Peyer's patch (tissue), 4 donors: ENCODE results near the gene FIGLA. TPM values are rescaled to one million over a fixed set of nuclear protein-coding genes. Genes with fewer than 3 reads are reported as not detected.
"Not testable (repeated sequence)": the region's sequence is repeated elsewhere in the genome, so short reads cannot be mapped to it uniquely, and the experiment has no call there.

ENCODE experiments used
- DNase-seq, 3 donors: peaks; one replicate each; pipeline ENCODE4 v3.0.0-alpha.2; 2017 to 2019
- H3K27ac ChIP-seq, 4 donors: fragments of 200-600 bp; sonication (generic); one replicate each; pipeline ENCODE4 v1.5.1; 2016 to 2019
- H3K27me3 ChIP-seq, 2 donors: fragments of 200-600 bp; sonication (generic); one replicate each; pipeline ENCODE4 v1.5.1; 2019
- H3K36me3 ChIP-seq, 3 donors: fragments of 200-600 bp; sonication (generic); one replicate each; pipeline ENCODE4 v1.5.1; 2016 to 2019
- H3K4me1 ChIP-seq, 4 donors: fragments of 200-600 bp; sonication (generic); one replicate each; pipeline ENCODE4 v1.5.1; 2016 to 2019
- H3K4me3 ChIP-seq, 4 donors: fragments of 200-600 bp; sonication (generic); 1 replicate in 3 of 4; 2 replicates in 1 of 4; pipeline ENCODE4 v1.5.1; 2016 to 2019; ENCODE audit warnings: mild to moderate bottlenecking in 1 of 4
- H3K9me3 ChIP-seq, 4 donors: fragments of 200-600 bp; sonication (generic); one replicate each; pipeline ENCODE4 v1.5.1; 2016 to 2019; ENCODE audit warnings: mild to moderate bottlenecking in 1 of 4
- CTCF ChIP-seq, 6 experiments: fragments of 450-650 bp in 4 of 6; fragments of 200-600 bp in 2 of 6; sonication (generic) in 1 of 6; IDR thresholded peaks; one replicate each; pipeline ENCODE4 v1.5.1; 2017 to 2019; ENCODE audit warnings: antibody characterized with exemption in 6 of 6, mild to moderate bottlenecking in 3 of 6, moderate library complexity in 1 of 6
- POLR2A ChIP-seq, 2 donors: fragments of 450-650 bp; IDR thresholded peaks; one replicate each; pipeline ENCODE4 v1.5.1; 2017; ENCODE audit warnings: antibody characterized with exemption in 2 of 2, mild to moderate bottlenecking in 2 of 2, moderate library complexity in 2 of 2
- total RNA-seq, 4 donors: library from RNA; depleted of rRNA; stranded (reverse); fragments of >200 nt; gene quantifications; one replicate each; pipeline ENCODE4 v1.1.0, GENCODE V29; 2016

Gene FIGLA
- total RNA-seq, 4 donors from 2014 or later = not detected

DNA sequence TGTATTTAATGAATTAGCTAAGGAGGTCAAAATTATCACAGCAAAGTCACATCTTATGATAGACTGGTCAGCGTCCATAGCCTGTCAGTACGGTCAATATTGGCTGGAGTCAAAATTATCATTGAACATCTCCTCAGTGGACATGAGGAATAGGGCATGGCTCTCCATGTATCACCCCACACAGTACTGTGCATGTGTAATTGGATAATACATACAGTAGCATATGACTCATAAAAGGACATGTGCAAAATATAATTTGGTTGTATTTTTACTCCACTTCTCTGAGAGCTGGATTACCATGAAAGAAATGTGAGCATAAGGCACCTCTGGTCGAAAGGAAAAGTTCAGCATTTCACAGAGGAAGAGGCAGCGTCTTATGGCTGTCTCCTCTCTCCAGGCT is 47.4 kb downstream of the FIGLA start:
- Histone ChIP-seq H3K9me3 (no peaks in the 10 kb centered on the region), H3K4me3 (no peak overlapping the region), H3K27ac (no peak overlapping the region), H3K27me3 (no peaks in the 10 kb centered on the region), H3K36me3 (no peaks in the 10 kb centered on the region), H3K4me1 (no peaks in the 10 kb centered on the region)
- TF ChIP-seq POLR2A (IDR thresholded peaks at IDR 0.05) = no peak
- TF ChIP-seq CTCF (IDR thresholded peaks at IDR 0.05) = no peak
- no peak for DNase-seq

DNA sequence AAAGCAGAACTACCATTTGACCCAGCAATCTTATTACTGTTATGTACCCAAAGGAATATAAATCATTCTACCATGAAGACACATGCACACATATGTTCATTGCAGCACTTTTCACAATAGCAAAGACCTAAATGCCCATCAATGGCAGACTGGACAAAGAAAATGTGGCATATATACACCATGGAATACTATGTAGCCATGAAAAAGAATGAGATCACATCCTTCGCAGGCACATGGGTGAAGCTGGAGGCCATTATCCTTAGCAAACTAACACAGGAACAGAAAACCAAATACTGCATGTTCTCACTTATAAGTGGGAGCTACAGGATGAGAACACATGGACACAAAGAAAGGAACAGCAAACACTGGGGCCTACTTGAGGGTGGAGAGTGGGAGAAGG is 51.0 kb downstream of the FIGLA start:
- not testable (repeated sequence) for DNase-seq, H3K27ac ChIP-seq, H3K36me3 ChIP-seq, H3K4me1 ChIP-seq, H3K27me3 ChIP-seq, H3K4me3 ChIP-seq, H3K9me3 ChIP-seq

GRCh38 chr2:70738159-70738558 is 52.3 kb downstream of the FIGLA start:
- TF ChIP-seq CTCF (IDR thresholded peaks at IDR 0.05) = no peak
- no peak for TF ChIP-seq POLR2A (IDR thresholded peaks at IDR 0.05)
- Histone ChIP-seq H3K4me3 (no peak overlapping the region), H3K36me3 (no peaks in the 10 kb centered on the region), H3K9me3 (no peaks in the 10 kb centered on the region), H3K27me3 (no peaks in the 10 kb centered on the region), H3K27ac (no peak overlapping the region), H3K4me1 (no peaks in the 10 kb centered on the region)
- DNase-seq = no peak

DNA sequence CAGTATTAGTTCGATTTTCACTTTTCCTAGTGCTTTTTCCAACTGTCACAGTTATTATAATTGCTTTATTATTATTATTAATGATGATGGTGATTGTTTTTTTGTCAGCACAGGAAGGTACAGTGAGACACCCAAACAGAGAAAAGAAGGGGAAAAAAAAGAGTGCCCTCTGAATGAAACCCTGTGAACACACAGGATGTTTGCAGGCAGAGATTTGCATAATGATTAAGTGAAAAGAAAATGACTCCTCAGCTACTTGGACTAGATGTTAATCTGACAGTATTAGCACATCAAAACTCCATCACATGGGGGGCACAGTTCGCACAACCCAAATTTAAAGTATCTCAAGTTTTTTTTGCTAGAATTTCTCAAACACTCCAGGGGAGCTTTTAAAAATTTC is 55.4 kb downstream of the FIGLA start:
- no peaks in the 10 kb centered on the region for H3K4me1 ChIP-seq
- no peaks in the 10 kb centered on the region for H3K9me3 ChIP-seq
- no peak for DNase-seq
- H3K27ac ChIP-seq = no peak overlapping the region
- no peak overlapping the region for H3K4me3 ChIP-seq
- H3K27me3 ChIP-seq = no peaks in the 10 kb centered on the region
- TF ChIP-seq POLR2A (IDR thresholded peaks at IDR 0.05) (no peak), CTCF (IDR thresholded peaks at IDR 0.05) (no peak)
- no peaks in the 10 kb centered on the region for H3K36me3 ChIP-seq

GRCh38 chr2:70733646-70734180 is 56.7 kb downstream of the FIGLA start:
- no peak overlapping the region for H3K4me3 ChIP-seq
- TF ChIP-seq CTCF (IDR thresholded peaks at IDR 0.05) = no peak
- no peaks in the 10 kb centered on the region for H3K9me3 ChIP-seq
- H3K4me1 ChIP-seq = no peaks in the 10 kb centered on the region
- no peaks in the 10 kb centered on the region for H3K36me3 ChIP-seq
- H3K27me3 ChIP-seq = no peaks in the 10 kb centered on the region
- no peak overlapping the region for H3K27ac ChIP-seq
- DNase-seq = no peak

GRCh38 chr2:70732766-70733645 is 57.4 kb downstream of the FIGLA start:
- H3K4me3 ChIP-seq = no peak overlapping the region
- no peaks in the 10 kb centered on the region for H3K27me3 ChIP-seq
- no peaks in the 10 kb centered on the region for H3K36me3 ChIP-seq
- H3K9me3 ChIP-seq = no peaks in the 10 kb centered on the region
- no peak for TF ChIP-seq POLR2A (IDR thresholded peaks at IDR 0.05)
- H3K4me1 ChIP-seq = no peaks in the 10 kb centered on the region
- no peak overlapping the region for H3K27ac ChIP-seq
- DNase-seq = no peak
